HG02588 (cell line): ENCODE data around the gene ZNF441.
"Not testable (repeated sequence)": the region's sequence is repeated elsewhere in the genome, so short reads cannot be mapped to it uniquely, and the experiment has no call there.

Experiments
- ATAC-seq: cut with Tn5 transposase; IDR thresholded peaks from one replicate; pipeline ENCODE4 v1.9.1; 2021; ENCODE audit warnings: mild to moderate bottlenecking, moderate library complexity; ENCODE audit not compliant: unreplicated experiment

ZNF441 gene

GRCh38 chr19:11776669-11777068 is 9.9 kb downstream of the ZNF441 start:
- ATAC-seq = not testable (repeated sequence)

GRCh38 chr19:11780431-11781020 is 13.7 kb downstream of the ZNF441 start:
- ATAC-seq = no peak

- no peak for ATAC-seq
Measured at GRCh38 chr19:11781295-11782057, 14.7 kb downstream of the ZNF441 start.

- ATAC-seq = no peak
Measured at GRCh38 chr19:11783767-11784166, 17.0 kb downstream of the ZNF441 start.

GRCh38 chr19:11784356-11784755 is 17.6 kb downstream of the ZNF441 start:
- no peak for ATAC-seq

- ATAC-seq = no peak
Measured at GRCh38 chr19:11787536-11787935, 20.7 kb downstream of the ZNF441 start.

- no peak for ATAC-seq
Measured at GRCh38 chr19:11792942-11793341, 26.1 kb downstream of the ZNF441 start.

- ATAC-seq = peak; percentile 49
Measured at GRCh38 chr19:11797491-11797890, 30.7 kb downstream of the ZNF441 start.

GRCh38 chr19:11798391-11799330 is 31.9 kb downstream of the ZNF441 start, which contains the start of gene ZNF491:
TSS of gene ZNF491 (plus strand) at chr19:11798523. CDS start at chr19:11805954, 7,431 bp downstream.
- peak; percentile 87 for ATAC-seq

GRCh38 chr19:11806354-11807098 is 39.7 kb downstream of the ZNF441 start:
- ATAC-seq = no peak

- ATAC-seq = no peak
Measured at GRCh38 chr19:11807099-11807380, 40.2 kb downstream of the ZNF441 start.

GRCh38 chr19:11813703-11814028 is 46.9 kb downstream of the ZNF441 start:
- no peak for ATAC-seq

GRCh38 chr19:11814029-11814699 is 47.4 kb downstream of the ZNF441 start, which contains the start of gene ZNF440:
TSS of gene ZNF440 (plus strand) at chr19:11814273. CDS start at chr19:11814448, 175 bp downstream.
- ATAC-seq = peak; percentile 98

- no peak for ATAC-seq
Measured at GRCh38 chr19:11814700-11815035, 47.9 kb downstream of the ZNF441 start.

- no peak for ATAC-seq
Measured at GRCh38 chr19:11821474-11822109, 54.8 kb downstream of the ZNF441 start.

GRCh38 chr19:11828957-11829876 is 62.4 kb downstream of the ZNF441 start:
- ATAC-seq = not testable (repeated sequence)

- no peak for ATAC-seq
Measured at GRCh38 chr19:11832253-11832912, 65.6 kb downstream of the ZNF441 start.

- no peak for ATAC-seq
Measured at GRCh38 chr19:11833541-11833940, 66.7 kb downstream of the ZNF441 start.
